ENCODE data around the gene ZNF646. TPM values are rescaled to one million over a fixed set of nuclear protein-coding genes. Genes with fewer than 3 reads are reported as not detected.
A peak's percentile ranks its signal among the peaks of the same experiment; 100 is the strongest.

The ZNF646 gene
- total and polyA plus RNA-seq, 2 of the 13 experiments (the other 11 are each of a cell fraction or from before 2014, with no cell fraction given): 3.4 to 10.9 TPM

DNA sequence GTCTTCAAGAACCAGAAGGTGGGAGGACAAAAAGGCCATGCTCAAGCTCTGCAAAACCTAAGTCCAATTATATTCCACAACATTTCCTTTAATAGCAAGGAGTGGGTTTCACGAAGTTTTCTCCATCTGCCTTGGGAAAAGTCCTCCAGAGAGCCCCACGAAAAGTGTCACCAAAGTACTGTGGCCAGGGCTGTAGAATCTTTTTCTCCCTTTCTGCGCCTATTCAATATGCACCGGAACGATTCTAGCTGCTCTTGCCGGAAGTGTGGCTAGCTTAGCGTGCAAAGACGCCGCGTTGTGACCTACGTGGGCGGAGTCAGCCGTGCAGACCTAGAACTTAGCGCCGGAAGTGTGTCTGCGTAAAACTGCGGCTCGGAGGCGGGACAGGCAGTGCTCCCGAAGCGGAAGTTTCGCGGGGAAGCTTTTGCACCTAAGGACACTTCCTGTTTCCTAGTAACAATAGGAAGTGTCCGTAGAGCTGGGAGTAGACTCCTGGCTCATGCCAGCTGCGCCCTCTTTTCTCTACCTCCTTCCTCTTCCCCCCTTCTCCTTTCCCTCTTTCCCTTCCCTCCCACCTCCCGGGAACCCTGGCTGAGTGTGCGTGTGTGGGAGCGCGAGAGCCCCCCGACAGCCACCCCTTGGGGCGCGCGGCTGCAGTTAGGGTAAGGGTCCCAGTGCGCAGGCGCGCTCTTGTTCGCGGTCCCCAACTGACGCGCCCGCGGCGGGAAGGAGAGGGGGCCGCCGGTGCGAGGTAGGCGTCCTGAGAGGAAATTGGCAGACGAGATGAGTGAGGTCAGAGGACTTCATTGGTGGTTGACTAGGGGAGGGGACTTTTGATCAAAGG, at the start of gene ZNF646, which contains the start of gene ZNF668 (continued):
- TF ChIP-seq, protein P1, sequence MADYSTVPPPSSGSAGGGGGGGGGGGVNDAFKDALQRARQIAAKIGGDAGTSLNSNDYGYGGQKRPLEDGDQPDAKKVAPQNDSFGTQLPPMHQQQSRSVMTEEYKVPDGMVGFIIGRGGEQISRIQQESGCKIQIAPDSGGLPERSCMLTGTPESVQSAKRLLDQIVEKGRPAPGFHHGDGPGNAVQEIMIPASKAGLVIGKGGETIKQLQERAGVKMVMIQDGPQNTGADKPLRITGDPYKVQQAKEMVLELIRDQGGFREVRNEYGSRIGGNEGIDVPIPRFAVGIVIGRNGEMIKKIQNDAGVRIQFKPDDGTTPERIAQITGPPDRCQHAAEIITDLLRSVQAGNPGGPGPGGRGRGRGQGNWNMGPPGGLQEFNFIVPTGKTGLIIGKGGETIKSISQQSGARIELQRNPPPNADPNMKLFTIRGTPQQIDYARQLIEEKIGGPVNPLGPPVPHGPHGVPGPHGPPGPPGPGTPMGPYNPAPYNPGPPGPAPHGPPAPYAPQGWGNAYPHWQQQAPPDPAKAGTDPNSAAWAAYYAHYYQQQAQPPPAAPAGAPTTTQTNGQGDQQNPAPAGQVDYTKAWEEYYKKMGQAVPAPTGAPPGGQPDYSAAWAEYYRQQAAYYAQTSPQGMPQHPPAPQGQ (CRISPR knock-in tag; IDR thresholded peaks at IDR 0.05; ENCODE audit: borderline replicate concordance): no peak
- TF ChIP-seq, protein P2, sequence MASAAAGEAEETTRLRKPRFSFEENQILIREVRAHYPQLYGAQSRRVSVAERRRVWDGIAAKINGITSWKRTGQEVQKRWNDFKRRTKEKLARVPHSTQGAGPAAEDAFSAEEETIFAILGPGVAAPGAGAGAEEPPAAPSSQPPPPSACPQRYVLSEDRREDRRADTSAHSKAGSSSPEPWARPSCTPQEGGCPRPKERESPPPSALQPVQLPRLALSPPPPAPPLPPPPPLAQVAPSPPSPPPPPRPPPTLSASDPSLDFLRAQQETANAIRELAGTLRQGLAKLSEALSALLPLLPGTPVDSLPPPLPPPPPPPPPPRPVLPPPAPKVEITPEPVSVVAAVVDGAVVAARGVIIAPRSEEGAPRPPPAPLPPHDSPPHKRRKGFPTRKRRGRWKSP (CRISPR knock-in tag; IDR thresholded peaks at IDR 0.05): peak; percentile 72; the same call in 1 of the 2 replicates
- TF ChIP-seq, protein P3, sequence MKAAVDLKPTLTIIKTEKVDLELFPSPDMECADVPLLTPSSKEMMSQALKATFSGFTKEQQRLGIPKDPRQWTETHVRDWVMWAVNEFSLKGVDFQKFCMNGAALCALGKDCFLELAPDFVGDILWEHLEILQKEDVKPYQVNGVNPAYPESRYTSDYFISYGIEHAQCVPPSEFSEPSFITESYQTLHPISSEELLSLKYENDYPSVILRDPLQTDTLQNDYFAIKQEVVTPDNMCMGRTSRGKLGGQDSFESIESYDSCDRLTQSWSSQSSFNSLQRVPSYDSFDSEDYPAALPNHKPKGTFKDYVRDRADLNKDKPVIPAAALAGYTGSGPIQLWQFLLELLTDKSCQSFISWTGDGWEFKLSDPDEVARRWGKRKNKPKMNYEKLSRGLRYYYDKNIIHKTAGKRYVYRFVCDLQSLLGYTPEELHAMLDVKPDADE (CRISPR knock-in tag; IDR thresholded peaks at IDR 0.05): 0 out of 2 replicates have a peak, but pooled peaks have one; percentile 49
- TF ChIP-seq, protein P4, sequence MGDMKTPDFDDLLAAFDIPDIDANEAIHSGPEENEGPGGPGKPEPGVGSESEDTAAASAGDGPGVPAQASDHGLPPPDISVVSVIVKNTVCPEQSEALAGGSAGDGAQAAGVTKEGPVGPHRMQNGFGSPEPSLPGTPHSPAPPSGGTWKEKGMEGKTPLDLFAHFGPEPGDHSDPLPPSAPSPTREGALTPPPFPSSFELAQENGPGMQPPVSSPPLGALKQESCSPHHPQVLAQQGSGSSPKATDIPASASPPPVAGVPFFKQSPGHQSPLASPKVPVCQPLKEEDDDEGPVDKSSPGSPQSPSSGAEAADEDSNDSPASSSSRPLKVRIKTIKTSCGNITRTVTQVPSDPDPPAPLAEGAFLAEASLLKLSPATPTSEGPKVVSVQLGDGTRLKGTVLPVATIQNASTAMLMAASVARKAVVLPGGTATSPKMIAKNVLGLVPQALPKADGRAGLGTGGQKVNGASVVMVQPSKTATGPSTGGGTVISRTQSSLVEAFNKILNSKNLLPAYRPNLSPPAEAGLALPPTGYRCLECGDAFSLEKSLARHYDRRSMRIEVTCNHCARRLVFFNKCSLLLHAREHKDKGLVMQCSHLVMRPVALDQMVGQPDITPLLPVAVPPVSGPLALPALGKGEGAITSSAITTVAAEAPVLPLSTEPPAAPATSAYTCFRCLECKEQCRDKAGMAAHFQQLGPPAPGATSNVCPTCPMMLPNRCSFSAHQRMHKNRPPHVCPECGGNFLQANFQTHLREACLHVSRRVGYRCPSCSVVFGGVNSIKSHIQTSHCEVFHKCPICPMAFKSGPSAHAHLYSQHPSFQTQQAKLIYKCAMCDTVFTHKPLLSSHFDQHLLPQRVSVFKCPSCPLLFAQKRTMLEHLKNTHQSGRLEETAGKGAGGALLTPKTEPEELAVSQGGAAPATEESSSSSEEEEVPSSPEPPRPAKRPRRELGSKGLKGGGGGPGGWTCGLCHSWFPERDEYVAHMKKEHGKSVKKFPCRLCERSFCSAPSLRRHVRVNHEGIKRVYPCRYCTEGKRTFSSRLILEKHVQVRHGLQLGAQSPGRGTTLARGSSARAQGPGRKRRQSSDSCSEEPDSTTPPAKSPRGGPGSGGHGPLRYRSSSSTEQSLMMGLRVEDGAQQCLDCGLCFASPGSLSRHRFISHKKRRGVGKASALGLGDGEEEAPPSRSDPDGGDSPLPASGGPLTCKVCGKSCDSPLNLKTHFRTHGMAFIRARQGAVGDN (CRISPR knock-in tag; IDR thresholded peaks at IDR 0.05): peak; percentile 85
- TF ChIP-seq ZNF674 (CRISPR knock-in tag; IDR thresholded peaks at IDR 0.05; ENCODE audit: low read depth): no peak
- TF ChIP-seq FOXO1 (CRISPR knock-in tag; IDR thresholded peaks at IDR 0.05): peak; percentile 84
- TF ChIP-seq ARID2 (CRISPR knock-in tag; IDR thresholded peaks at IDR 0.05; ENCODE audit: borderline replicate concordance): peak; percentile 91
- TF ChIP-seq, protein P5, sequence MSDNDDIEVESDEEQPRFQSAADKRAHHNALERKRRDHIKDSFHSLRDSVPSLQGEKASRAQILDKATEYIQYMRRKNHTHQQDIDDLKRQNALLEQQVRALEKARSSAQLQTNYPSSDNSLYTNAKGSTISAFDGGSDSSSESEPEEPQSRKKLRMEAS (IDR thresholded peaks at IDR 0.05): peak; percentile 89
- TF ChIP-seq FOXM1 (CRISPR knock-in tag; IDR thresholded peaks at IDR 0.05): no peak
- TF ChIP-seq CREB1 (IDR thresholded peaks at IDR 0.05): peak; percentile 90
- TF ChIP-seq CREB1 (CRISPR knock-in tag; IDR thresholded peaks at IDR 0.05): peak; percentile 96
- TF ChIP-seq, protein P6, sequence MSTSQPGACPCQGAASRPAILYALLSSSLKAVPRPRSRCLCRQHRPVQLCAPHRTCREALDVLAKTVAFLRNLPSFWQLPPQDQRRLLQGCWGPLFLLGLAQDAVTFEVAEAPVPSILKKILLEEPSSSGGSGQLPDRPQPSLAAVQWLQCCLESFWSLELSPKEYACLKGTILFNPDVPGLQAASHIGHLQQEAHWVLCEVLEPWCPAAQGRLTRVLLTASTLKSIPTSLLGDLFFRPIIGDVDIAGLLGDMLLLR (CRISPR knock-in tag; IDR thresholded peaks at IDR 0.05): no peak; the same call in 1 of the 2 replicates
- TF ChIP-seq, protein P7, sequence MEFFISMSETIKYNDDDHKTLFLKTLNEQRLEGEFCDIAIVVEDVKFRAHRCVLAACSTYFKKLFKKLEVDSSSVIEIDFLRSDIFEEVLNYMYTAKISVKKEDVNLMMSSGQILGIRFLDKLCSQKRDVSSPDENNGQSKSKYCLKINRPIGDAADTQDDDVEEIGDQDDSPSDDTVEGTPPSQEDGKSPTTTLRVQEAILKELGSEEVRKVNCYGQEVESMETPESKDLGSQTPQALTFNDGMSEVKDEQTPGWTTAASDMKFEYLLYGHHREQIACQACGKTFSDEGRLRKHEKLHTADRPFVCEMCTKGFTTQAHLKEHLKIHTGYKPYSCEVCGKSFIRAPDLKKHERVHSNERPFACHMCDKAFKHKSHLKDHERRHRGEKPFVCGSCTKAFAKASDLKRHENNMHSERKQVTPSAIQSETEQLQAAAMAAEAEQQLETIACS (CRISPR knock-in tag; IDR thresholded peaks at IDR 0.05): peak; percentile 56
- no peak for TF ChIP-seq HMGA1 (CRISPR knock-in tag; conservative IDR thresholded peaks at IDR 0.05)
- no peak for TF ChIP-seq ZFP36 (IDR thresholded peaks at IDR 0.05; ENCODE audit: borderline replicate concordance, low read depth, low read length, partially characterized antibody)
